ENCODE data around the gene PPCDC.

PPCDC gene

GRCh38 chr15:75023181-75023871 lies at the start of gene PPCDC:
TSS of gene PPCDC (plus strand) at chr15:75023590. CDS start at chr15:75028319, 4,729 bp downstream.
- peak within 1 kb of the TSS; percentile 22 for H3K27ac ChIP-seq

GRCh38 chr15:74976159-74976558 lies 47.2 kb upstream of the PPCDC start:
- no peak overlapping the region for H3K27ac ChIP-seq
- DNase-seq (ENCODE audit: low read depth, low spot score): no peak

More at GRCh38 chr15:75023181-75023871, at the start of gene PPCDC:
- DNase-seq (ENCODE audit: low read depth, low spot score): peak; percentile 72

- H3K27ac ChIP-seq: no peak overlapping the region
- DNase-seq (ENCODE audit: low read depth, low spot score): no peak
These were observed 45.8 kb upstream of the PPCDC start for GRCh38 chr15:74977599-74977998.

- no peak overlapping the region for H3K27ac ChIP-seq
- no peak for DNase-seq (ENCODE audit: low read depth, low spot score)
These were observed 45.3 kb upstream of the PPCDC start for GRCh38 chr15:74978077-74978476.

- DNase-seq (ENCODE audit: low read depth, low spot score): no peak
- no peak overlapping the region for H3K27ac ChIP-seq
These were observed 44.9 kb upstream of the PPCDC start for GRCh38 chr15:74978503-74978902.

- no peak for DNase-seq (ENCODE audit: low read depth, low spot score)
- H3K27ac ChIP-seq: no peak overlapping the region
These were observed 41.2 kb upstream of the PPCDC start for GRCh38 chr15:74982183-74982582.

GRCh38 chr15:74983725-74984231 lies 39.6 kb upstream of the PPCDC start:
- no peak overlapping the region for H3K27ac ChIP-seq
- no peak for DNase-seq (ENCODE audit: low read depth, low spot score)

GRCh38 chr15:74988007-74988800 lies 35.2 kb upstream of the PPCDC start:
- no peak for DNase-seq (ENCODE audit: low read depth, low spot score)
- no peak overlapping the region for H3K27ac ChIP-seq

- no peak overlapping the region for H3K27ac ChIP-seq
- no peak for DNase-seq (ENCODE audit: low read depth, low spot score)
These were observed 33.9 kb upstream of the PPCDC start for GRCh38 chr15:74989527-74989926.

- no peak for DNase-seq (ENCODE audit: low read depth, low spot score)
- H3K27ac ChIP-seq: no peak overlapping the region
These were observed 30.8 kb upstream of the PPCDC start for GRCh38 chr15:74992619-74993018.

- H3K27ac ChIP-seq: no peak overlapping the region
- DNase-seq (ENCODE audit: low read depth, low spot score): no peak
These were observed 29.2 kb upstream of the PPCDC start for GRCh38 chr15:74994236-74994635.

- DNase-seq (ENCODE audit: low read depth, low spot score): no peak
- H3K27ac ChIP-seq: no peak overlapping the region
These were observed 28.7 kb upstream of the PPCDC start for GRCh38 chr15:74994685-74995084.

- H3K27ac ChIP-seq: no peak within 1 kb of the TSS
- DNase-seq (ENCODE audit: low read depth, low spot score): peak; percentile 74
These were observed 28.1 kb upstream of the PPCDC start, which contains the start of gene SCAMP5 for GRCh38 chr15:74995182-74995778. TSS of gene SCAMP5 (plus strand) at chr15:74995563. CDS start at chr15:75011840, 16,277 bp downstream.

- DNase-seq (ENCODE audit: low read depth, low spot score): no peak
- no peak overlapping the region for H3K27ac ChIP-seq
These were observed 27.3 kb upstream of the PPCDC start for GRCh38 chr15:74995779-74996765.

- DNase-seq (ENCODE audit: low read depth, low spot score): no peak
- no peak overlapping the region for H3K27ac ChIP-seq
These were observed 26.2 kb upstream of the PPCDC start for GRCh38 chr15:74997141-74997540.

GRCh38 chr15:74997543-74997942 lies 25.8 kb upstream of the PPCDC start:
- no peak for DNase-seq (ENCODE audit: low read depth, low spot score)
- H3K27ac ChIP-seq: no peak overlapping the region

- DNase-seq (ENCODE audit: low read depth, low spot score): no peak
- H3K27ac ChIP-seq: no peak overlapping the region
These were observed 22.1 kb upstream of the PPCDC start for GRCh38 chr15:75001310-75001709.

- no peak overlapping the region for H3K27ac ChIP-seq
- DNase-seq (ENCODE audit: low read depth, low spot score): no peak
These were observed 21.0 kb upstream of the PPCDC start for GRCh38 chr15:75002398-75002797.

GRCh38 chr15:75007216-75007615 lies 16.2 kb upstream of the PPCDC start:
- DNase-seq (ENCODE audit: low read depth, low spot score): no peak

GRCh38 chr15:75008221-75008625 lies 15.2 kb upstream of the PPCDC start:
- no peak for DNase-seq (ENCODE audit: low read depth, low spot score)
- no peak overlapping the region for H3K27ac ChIP-seq

More at GRCh38 chr15:75007216-75007615, 16.2 kb upstream of the PPCDC start:
- H3K27ac ChIP-seq: no peak overlapping the region
